ENCODE results near the gene OCA2. TPM values are rescaled to one million over a fixed set of nuclear protein-coding genes. Genes with fewer than 3 reads are reported as not detected.

The OCA2 gene
- total and polyA plus RNA-seq, 4 donors = 0.49 to 23.0 (median 2.3) TPM

GRCh38 chr15:27808182-27808581 is 290.9 kb downstream of the OCA2 start:
- WGBS, 2 donors = 56 to 71% methylated on average over 9 of the region's 9 CpGs
- H3K4me1 ChIP-seq (ENCODE audit: control insufficient read depth in 5 of 5, insufficient read depth in 5 of 5, low read length in 5 of 5) = peaks cover 0 to 10% (median 0%) of the 10 kb centered on the region in 5 donors
- H3K9me3 ChIP-seq (ENCODE audit: control insufficient read depth in 4 of 4, insufficient read depth in 3 of 4, low read length in 3 of 4) = peaks cover 0 to 17% (median 0%) of the 10 kb centered on the region in 4 donors
- no peak overlapping the region for H3K9ac ChIP-seq (ENCODE audit: insufficient read depth in 1 of 2, low read length in 2 of 2)
- no peak for DNase-seq
- no peak overlapping the region for H3K4me3 ChIP-seq
- no peak overlapping the region for H3K27ac ChIP-seq (ENCODE audit: low read depth in 1 of 2, low read length in 1 of 2)
- TF ChIP-seq, protein P1, sequence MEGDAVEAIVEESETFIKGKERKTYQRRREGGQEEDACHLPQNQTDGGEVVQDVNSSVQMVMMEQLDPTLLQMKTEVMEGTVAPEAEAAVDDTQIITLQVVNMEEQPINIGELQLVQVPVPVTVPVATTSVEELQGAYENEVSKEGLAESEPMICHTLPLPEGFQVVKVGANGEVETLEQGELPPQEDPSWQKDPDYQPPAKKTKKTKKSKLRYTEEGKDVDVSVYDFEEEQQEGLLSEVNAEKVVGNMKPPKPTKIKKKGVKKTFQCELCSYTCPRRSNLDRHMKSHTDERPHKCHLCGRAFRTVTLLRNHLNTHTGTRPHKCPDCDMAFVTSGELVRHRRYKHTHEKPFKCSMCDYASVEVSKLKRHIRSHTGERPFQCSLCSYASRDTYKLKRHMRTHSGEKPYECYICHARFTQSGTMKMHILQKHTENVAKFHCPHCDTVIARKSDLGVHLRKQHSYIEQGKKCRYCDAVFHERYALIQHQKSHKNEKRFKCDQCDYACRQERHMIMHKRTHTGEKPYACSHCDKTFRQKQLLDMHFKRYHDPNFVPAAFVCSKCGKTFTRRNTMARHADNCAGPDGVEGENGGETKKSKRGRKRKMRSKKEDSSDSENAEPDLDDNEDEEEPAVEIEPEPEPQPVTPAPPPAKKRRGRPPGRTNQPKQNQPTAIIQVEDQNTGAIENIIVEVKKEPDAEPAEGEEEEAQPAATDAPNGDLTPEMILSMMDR (IDR thresholded peaks at IDR 0.05; ENCODE audit: control extremely low read depth, extremely low read depth) = no peak
- H3K36me3 ChIP-seq (ENCODE audit: control insufficient read depth in 4 of 4, insufficient read depth in 4 of 4, low read length in 4 of 4) = no peaks in the 10 kb centered on the region
- H3K27me3 ChIP-seq (ENCODE audit: control insufficient read depth in 3 of 3, insufficient read depth in 3 of 3, low read length in 2 of 3) = no peaks in the 10 kb centered on the region
- no peak for ATAC-seq (ENCODE audit: insufficient read depth, low FRiP score)

DNA sequence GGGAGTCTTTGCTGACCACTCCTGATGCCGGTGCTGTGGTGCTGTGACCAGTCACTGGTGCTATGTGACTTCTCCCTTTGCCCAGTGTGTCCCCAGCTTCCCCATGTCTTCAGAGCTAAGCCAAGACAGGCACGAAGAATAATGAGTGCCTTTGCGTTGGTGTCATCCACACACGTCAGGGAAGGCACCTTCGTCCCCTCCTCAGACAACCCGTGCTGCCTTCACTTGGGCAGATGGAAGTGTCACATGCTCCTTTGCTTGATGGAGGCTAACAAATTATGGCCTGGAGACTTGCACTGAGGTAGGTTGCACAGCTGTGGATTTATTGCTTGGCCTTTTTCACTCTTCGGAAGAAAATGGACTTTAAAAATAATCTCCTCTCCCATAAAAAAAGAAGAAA is 291.8 kb downstream of the OCA2 start:
- Histone ChIP-seq H3K4me3 (no peak overlapping the region), H3K9ac (ENCODE audit: insufficient read depth in 1 of 2, low read length in 2 of 2) (no peak overlapping the region), H3K4me1 (ENCODE audit: control insufficient read depth in 5 of 5, insufficient read depth in 5 of 5, low read length in 5 of 5) (peaks cover 0 to 7% (median 0%) of the 10 kb centered on the region in 5 donors), H3K9me3 (ENCODE audit: control insufficient read depth in 4 of 4, insufficient read depth in 3 of 4, low read length in 3 of 4) (peaks cover 0 to 17% (median 0%) of the 10 kb centered on the region in 4 donors), H3K36me3 (ENCODE audit: control insufficient read depth in 4 of 4, insufficient read depth in 4 of 4, low read length in 4 of 4) (no peaks in the 10 kb centered on the region), H3K27me3 (ENCODE audit: control insufficient read depth in 3 of 3, insufficient read depth in 3 of 3, low read length in 2 of 3) (no peaks in the 10 kb centered on the region), H3K27ac (ENCODE audit: low read depth in 1 of 2, low read length in 1 of 2) (no peak overlapping the region)
- TF ChIP-seq, protein P1 (IDR thresholded peaks at IDR 0.05; ENCODE audit: control extremely low read depth, extremely low read depth) = no peak
- DNase-seq (no peak), ATAC-seq (ENCODE audit: insufficient read depth, low FRiP score) (no peak)
- WGBS, 2 donors = 92 to 94% methylated on average over 7 of the region's 7 CpGs

- no peak overlapping the region for H3K9ac ChIP-seq (ENCODE audit: insufficient read depth in 1 of 2, low read length in 2 of 2)
- no peak overlapping the region for H3K4me3 ChIP-seq
- no peak for ATAC-seq (ENCODE audit: insufficient read depth, low FRiP score)
- no peak overlapping the region for H3K27ac ChIP-seq (ENCODE audit: low read depth in 1 of 2, low read length in 1 of 2)
- H3K4me1 ChIP-seq (ENCODE audit: control insufficient read depth in 5 of 5, insufficient read depth in 5 of 5, low read length in 5 of 5) = no peaks in the 10 kb centered on the region
- H3K27me3 ChIP-seq (ENCODE audit: control insufficient read depth in 3 of 3, insufficient read depth in 3 of 3, low read length in 2 of 3) = no peaks in the 10 kb centered on the region
- WGBS, 2 donors = 94% methylated on average over 21 of the region's 21 CpGs
- no peak for DNase-seq
- H3K9me3 ChIP-seq (ENCODE audit: control insufficient read depth in 4 of 4, insufficient read depth in 3 of 4, low read length in 3 of 4) = peaks cover 0 to 17% (median 0%) of the 10 kb centered on the region in 4 donors
- TF ChIP-seq, protein P1 (IDR thresholded peaks at IDR 0.05; ENCODE audit: control extremely low read depth, extremely low read depth) = no peak
- H3K36me3 ChIP-seq (ENCODE audit: control insufficient read depth in 4 of 4, insufficient read depth in 4 of 4, low read length in 4 of 4) = no peaks in the 10 kb centered on the region
Observed at GRCh38 chr15:27806396-27806795, 292.7 kb downstream of the OCA2 start.

Measured in lung (tissue), 12 donors.